Cerebellar cortex (tissue), 1 donor: ENCODE results near the gene DYDC2.
"Not testable (repeated sequence)": the region's sequence is repeated elsewhere in the genome, so short reads cannot be mapped to it uniquely, and the experiment has no call there.

Experiments used
- DNase-seq: peaks from one replicate; pipeline ENCODE4 v3.0.0-alpha.2; 2015; ENCODE audit warnings: low spot score

The DYDC2 gene

DNA sequence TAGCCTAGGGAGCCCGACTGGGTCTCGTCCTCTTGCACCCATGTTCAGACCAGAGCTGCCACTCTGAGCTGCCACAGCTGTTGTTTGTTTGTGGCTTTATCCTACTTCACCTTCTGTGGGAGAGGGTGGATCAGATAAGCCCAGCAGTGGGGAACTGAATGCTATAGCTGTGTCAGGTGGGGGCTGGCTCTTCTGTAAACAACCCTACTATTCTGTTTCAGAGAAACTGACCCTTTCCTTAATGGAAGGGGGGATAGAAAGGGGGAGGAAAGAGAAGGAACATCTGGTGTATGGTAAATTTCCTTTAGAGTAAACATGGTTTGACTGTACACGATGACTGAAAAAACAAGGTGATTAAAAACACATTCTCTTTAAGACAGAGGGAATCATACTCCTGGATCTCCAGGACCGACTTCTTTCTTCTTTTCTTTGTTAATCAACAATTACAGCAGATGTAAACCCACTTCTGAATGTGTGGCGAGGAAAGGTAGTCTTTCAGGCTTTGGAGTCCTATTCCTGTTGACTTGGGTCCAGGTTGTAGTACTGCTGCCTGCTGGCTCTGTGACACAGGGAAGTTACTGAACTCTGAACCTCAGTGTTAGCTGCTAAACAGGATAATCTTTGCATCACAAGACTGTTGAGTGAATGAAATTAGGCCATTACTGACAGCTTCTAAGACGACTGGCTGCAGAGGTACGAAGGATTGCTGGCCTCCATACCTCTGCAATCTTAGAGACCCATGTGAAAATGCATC lies 57.7 kb downstream of the DYDC2 start:
- no peak for DNase-seq

- no peak for DNase-seq
These were observed 59.3 kb downstream of the DYDC2 start for GRCh38 chr10:80415734-80416478.

GRCh38 chr10:80416479-80417098 lies 60.0 kb downstream of the DYDC2 start:
- DNase-seq: no peak

DNA sequence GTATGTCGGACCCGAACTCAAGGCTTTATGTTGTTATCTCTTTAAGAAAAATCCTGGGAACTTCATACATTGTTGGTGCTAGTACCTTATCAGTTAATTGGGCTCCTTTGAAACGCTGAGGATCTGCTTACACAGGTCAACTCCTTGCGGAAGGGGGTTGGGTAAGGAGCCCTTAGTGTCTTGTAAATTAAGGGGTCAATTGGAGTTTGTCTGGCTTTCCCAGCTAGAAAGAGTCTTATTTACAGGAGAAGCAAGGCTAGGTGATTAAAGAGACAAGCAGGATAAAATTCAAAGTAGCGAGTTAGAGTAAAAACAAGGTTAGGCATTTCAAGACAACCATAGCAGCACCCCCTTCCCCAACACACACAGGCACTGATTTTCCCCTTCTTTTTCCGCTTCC lies 60.7 kb downstream of the DYDC2 start:
- not testable (repeated sequence) for DNase-seq
